Cardiac ventricle fibroblast (primary cell): Measurements from ENCODE around the gene CKM. TPM values are rescaled to one million over a fixed set of nuclear protein-coding genes. Genes with fewer than 3 reads are reported as not detected.

Experiments used
- total RNA-seq: library from RNA; depleted of rRNA; stranded (reverse); fragments of >200 nt; gene quantifications from 2 replicates; pipeline ENCODE4 v1.2.3, GENCODE V29; 2015

Gene CKM
- total RNA-seq = not detected in 2 replicates

DNA sequence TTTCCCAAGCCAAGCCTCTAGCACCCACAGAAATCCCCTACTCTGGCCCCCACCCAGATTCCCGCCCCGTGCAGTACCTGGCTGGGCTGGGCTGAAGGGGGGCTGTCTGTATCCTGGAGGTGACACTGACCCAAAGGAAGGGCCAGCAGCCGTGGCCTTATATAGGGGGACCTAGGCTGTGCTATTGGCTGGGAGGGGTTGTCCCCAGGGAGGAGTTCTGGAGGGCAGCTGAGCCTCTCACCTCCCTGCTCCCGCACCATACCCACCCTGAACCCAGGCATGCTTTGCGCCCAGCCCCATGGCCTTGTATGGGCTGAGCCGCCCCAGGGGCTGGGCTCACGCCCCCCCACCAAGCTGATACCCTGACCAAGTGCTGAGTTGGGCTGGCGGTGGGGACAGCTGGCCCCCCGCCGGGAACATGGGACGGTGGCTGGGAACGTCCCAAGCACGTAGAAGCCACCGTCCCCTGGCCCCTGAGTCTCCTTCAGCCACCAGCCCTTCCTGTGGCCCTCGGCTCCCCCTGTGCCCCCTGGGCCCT lies at the start of gene CKM:
Gene CKM, minus strand, starts transcription at position 132 of the 538 bp plus-strand sequence. CDS start 3,162 bp downstream, outside the sequence.

DNA sequence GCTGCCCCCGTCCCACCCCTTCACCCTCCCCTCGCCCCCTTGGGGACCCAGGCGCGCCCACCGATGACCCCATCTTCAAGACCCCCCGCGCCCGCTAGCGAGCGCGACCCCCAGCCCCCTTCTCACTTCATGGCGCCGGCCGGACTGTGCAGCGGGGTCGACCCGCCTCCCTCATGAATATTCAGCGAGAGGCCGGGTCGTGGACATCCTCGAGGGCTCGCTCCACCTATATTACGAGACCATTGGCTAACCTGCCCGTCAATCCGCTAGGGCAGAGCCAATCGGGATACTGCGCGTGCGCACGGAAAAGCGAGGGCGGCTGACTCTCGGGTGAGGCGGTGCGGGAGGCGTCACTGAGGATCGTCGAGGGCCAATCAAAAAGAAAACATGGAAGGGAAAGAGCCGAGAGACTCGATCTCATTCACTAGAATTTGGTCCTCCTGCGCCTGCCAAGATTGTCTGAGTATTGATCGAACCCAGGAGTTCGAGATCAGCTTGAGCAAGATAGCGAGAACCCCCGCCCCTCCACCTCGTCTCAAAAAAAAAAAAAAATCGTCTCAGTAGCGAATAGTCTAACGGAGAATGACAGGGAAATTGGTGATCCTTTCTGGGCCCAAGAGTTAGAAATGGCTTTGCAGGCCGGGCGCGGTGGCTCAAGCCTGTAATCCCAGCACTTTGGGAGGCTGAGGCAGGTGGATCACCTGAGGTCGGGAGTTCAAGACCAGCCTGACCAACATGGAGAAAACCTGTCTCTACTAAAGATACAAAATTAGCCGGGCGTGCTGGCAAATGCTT lies 47.9 kb upstream of the CKM start, which contains the start of gene ERCC2:
Gene ERCC2, minus strand, starts transcription at position 164 of the 795 bp plus-strand sequence. Its CDS starts 33 bp downstream, at position 131.

GRCh38 chr19:45340232-45340898 lies 17.7 kb upstream of the CKM start, which contains the start of gene KLC3:
TSS of gene KLC3 (plus strand) at chr19:45340750. CDS start at chr19:45345542, 4,792 bp downstream.

Other genes with a start within 250 kb of the CKM start
- not detected in 2 replicates for gene ZNF296, start 246.4 kb downstream of the CKM start, total RNA-seq
- 8.2 and 18.2 TPM in 2 replicates for gene GEMIN7, start 243.6 kb downstream of the CKM start, total RNA-seq
- 21.3 and 26.5 TPM in 2 replicates for gene PPP1R37, start 229.7 kb downstream of the CKM start, total RNA-seq
- gene NKPD1, start 161.9 kb downstream of the CKM start, total RNA-seq = not detected in 2 replicates
- 19.2 and 35.8 TPM in 2 replicates for gene TRAPPC6A, start 144.6 kb downstream of the CKM start, total RNA-seq
- 18.3 and 19.5 TPM in 2 replicates for gene BLOC1S3, start 144.1 kb downstream of the CKM start, total RNA-seq
- gene EXOC3L2, start 77.5 kb downstream of the CKM start, total RNA-seq = not detected in 2 replicates
- 19.5 and 26.4 TPM in 2 replicates for gene MARK4, start 71.6 kb downstream of the CKM start, total RNA-seq
- gene KLC3, start 17.9 kb upstream of the CKM start, total RNA-seq = not detected in 2 replicates
- gene ERCC2, start 47.7 kb upstream of the CKM start, total RNA-seq = 12.6 and 19.2 TPM in 2 replicates
- gene PPP1R13L, start 82.2 kb upstream of the CKM start, total RNA-seq = 2.3 and 3.8 TPM in 2 replicates
- 4.3 and 7.3 TPM in 2 replicates for gene POLR1G, start 83.8 kb upstream of the CKM start, total RNA-seq
- gene ERCC1, start 101.0 kb upstream of the CKM start, total RNA-seq = 62.0 and 67.8 TPM in 2 replicates
- gene FOSB, start 145.1 kb upstream of the CKM start, total RNA-seq = 41.1 and 43.9 TPM in 2 replicates
- gene RTN2, start 174.2 kb upstream of the CKM start, total RNA-seq = 6.5 and 19.5 TPM in 2 replicates
- gene PPM1N, start 175.6 kb upstream of the CKM start, total RNA-seq = 0.44 and 3.5 TPM in 2 replicates
- gene VASP, start 184.6 kb upstream of the CKM start, total RNA-seq = 42.5 and 42.9 TPM in 2 replicates